ENCODE measurements around the gene TNFAIP6.

TNFAIP6 gene

GRCh38 chr2:151423760-151424159 is 66.4 kb downstream of the TNFAIP6 start:
- DNase-seq = peak; percentile 11 to 45
